H9 (cell line): Measurements from ENCODE around the gene MISP3. TPM values are rescaled to one million over a fixed set of nuclear protein-coding genes. Genes with fewer than 3 reads are reported as not detected.

Source experiments
- DNase-seq: peaks from one replicate; pipeline ENCODE4 v3.0.0-alpha.2; 2017
- H2AFZ ChIP-seq: one replicate; pipeline ENCODE4 v1.6.1; 2013; ENCODE audit warnings: mild to moderate bottlenecking, low read length, control low read depth, moderate library complexity
- H2AK5ac ChIP-seq: 2 replicates; pipeline ENCODE4 v1.6.1; 2013; ENCODE audit warnings: low read length, control low read depth, mixed read lengths; ENCODE audit not compliant: insufficient read length
- H2BK120ac ChIP-seq: one replicate; pipeline ENCODE4 v1.6.1; 2013; ENCODE audit warnings: low read depth, mild to moderate bottlenecking, low read length, control low read depth, inconsistent platforms; ENCODE audit not compliant: poor library complexity, severe bottlenecking
- H2BK12ac ChIP-seq: 2 replicates; pipeline ENCODE4 v1.6.1; 2013; ENCODE audit warnings: low read length, control low read depth, mixed read lengths, low read depth; ENCODE audit not compliant: insufficient read length
- H2BK15ac ChIP-seq: 2 replicates; pipeline ENCODE4 v1.6.1; 2013; ENCODE audit warnings: low read depth, low read length, control low read depth
- H2BK20ac ChIP-seq: one replicate; pipeline ENCODE4 v1.6.1; 2013; ENCODE audit warnings: low read depth, mild to moderate bottlenecking, low read length, control low read depth, inconsistent platforms; ENCODE audit not compliant: poor library complexity, severe bottlenecking
- H2BK5ac ChIP-seq: 2 replicates; pipeline ENCODE4 v1.6.1; 2013; ENCODE audit warnings: low read length, control low read depth, mixed read lengths; ENCODE audit not compliant: insufficient read length
- H3K14ac ChIP-seq: 2 replicates; pipeline ENCODE4 v1.6.1; 2013; ENCODE audit warnings: low read length, control low read depth; ENCODE audit not compliant: insufficient read depth
- H3K18ac ChIP-seq: 2 replicates; pipeline ENCODE4 v1.6.1; 2013; ENCODE audit warnings: low read depth, mild to moderate bottlenecking, mixed read lengths, low read length, control low read depth; ENCODE audit not compliant: insufficient read length
- H3K23ac ChIP-seq: 2 replicates; pipeline ENCODE4 v1.6.1; 2013; ENCODE audit warnings: low read length, control low read depth, mixed read lengths, low read depth; ENCODE audit not compliant: insufficient read length
- H3K23me2 ChIP-seq: 2 replicates; pipeline ENCODE4 v1.6.1; 2013; ENCODE audit warnings: low read depth, mild to moderate bottlenecking, mixed read lengths, low read length, control low read depth; ENCODE audit not compliant: insufficient read length, poor library complexity, severe bottlenecking
- H3K27ac ChIP-seq: 2 replicates; pipeline ENCODE4 v1.5.1; 2013; ENCODE audit warnings: low read length, control low read depth, mixed read lengths, low read depth; ENCODE audit not compliant: insufficient read length
- H3K27me3 ChIP-seq: 2 replicates; pipeline ENCODE4 v1.6.1; 2013; ENCODE audit warnings: low read length, control low read depth, inconsistent platforms; ENCODE audit not compliant: insufficient read depth
- H3K4ac ChIP-seq: 2 replicates; pipeline ENCODE4 v1.6.1; 2013; ENCODE audit warnings: low read depth, mild to moderate bottlenecking, control low read depth, inconsistent platforms, low read length, moderate library complexity
- H3K4me1 ChIP-seq: 2 replicates; pipeline ENCODE4 v1.6.1; 2013; ENCODE audit warnings: low read length, control low read depth, inconsistent platforms; ENCODE audit not compliant: insufficient read depth
- H3K4me2 ChIP-seq: 2 replicates; pipeline ENCODE4 v1.6.1; 2013; ENCODE audit warnings: low read length, control low read depth, mixed read lengths; ENCODE audit not compliant: insufficient read length, insufficient read depth
- H3K56ac ChIP-seq: 2 replicates; pipeline ENCODE4 v1.6.1; 2013; ENCODE audit warnings: low read depth, mild to moderate bottlenecking, mixed read lengths, low read length, control low read depth; ENCODE audit not compliant: insufficient read length
- H3K79me1 ChIP-seq: 2 replicates; pipeline ENCODE4 v1.6.1; 2013; ENCODE audit warnings: low read depth, mild to moderate bottlenecking, moderate library complexity, low read length, control low read depth, inconsistent platforms; ENCODE audit not compliant: insufficient read depth, poor library complexity, severe bottlenecking
- H3K79me2 ChIP-seq: 2 replicates; pipeline ENCODE4 v1.6.1; 2013; ENCODE audit warnings: low read length, control low read depth, inconsistent platforms; ENCODE audit not compliant: insufficient read depth
- H3K9ac ChIP-seq: 2 replicates; pipeline ENCODE4 v1.6.1; 2013; ENCODE audit warnings: low read length, control low read depth, mixed read lengths; ENCODE audit not compliant: insufficient read length; ENCODE audit errors: extremely low read depth
- H3K9me3 ChIP-seq: one replicate; pipeline ENCODE4 v1.6.1; 2013; ENCODE audit warnings: low read depth, low read length, inconsistent platforms; ENCODE audit not compliant: control insufficient read depth
- H3T11ph ChIP-seq: one replicate; pipeline ENCODE4 v1.6.1; 2013; ENCODE audit warnings: mild to moderate bottlenecking, low read length, control low read depth, inconsistent platforms
- H4K20me1 ChIP-seq: one replicate; pipeline ENCODE4 v1.6.1; 2013; ENCODE audit not compliant: control insufficient read depth, insufficient read length, insufficient read depth
- H4K5ac ChIP-seq: 2 replicates; pipeline ENCODE4 v1.6.1; 2013; ENCODE audit warnings: low read depth, mild to moderate bottlenecking, mixed read lengths, low read length, control low read depth; ENCODE audit not compliant: insufficient read length
- H4K8ac ChIP-seq: replicated peaks from 2 replicates; pipeline ENCODE4 v1.6.1; 2013; ENCODE audit warnings: low read length, control low read depth, mixed read lengths, low read depth; ENCODE audit not compliant: insufficient read length
- H4K91ac ChIP-seq: 2 replicates; pipeline ENCODE4 v1.6.1; 2013; ENCODE audit warnings: low read depth, mild to moderate bottlenecking, moderate library complexity, mixed read lengths, low read length, control low read depth; ENCODE audit not compliant: insufficient read length
- H3K27ac Mint-ChIP-seq, 3 experiments: 2 replicates in 2 of 3; 3 replicates in 1 of 3; pipeline ENCODE4 v1.8.0; 2020 to 2021; ENCODE audit warnings: mixed read lengths in 3 of 3, mild to moderate bottlenecking in 1 of 3, moderate library complexity in 1 of 3
- H3K27me3 Mint-ChIP-seq: 2 replicates; pipeline ENCODE4 v1.8.0; 2021; ENCODE audit warnings: low read depth, mild to moderate bottlenecking, moderate library complexity, mixed read lengths
- H3K36me3 Mint-ChIP-seq, 3 experiments: 2 replicates in 2 of 3; 3 replicates in 1 of 3; pipeline ENCODE4 v1.8.0; 2020 to 2021; ENCODE audit warnings: low read depth in 3 of 3, mixed read lengths in 3 of 3; ENCODE audit not compliant: insufficient read depth in 1 of 3
- H3K4me1 Mint-ChIP-seq, 2 experiments: 2 replicates each; pipeline ENCODE4 v1.8.0; 2020; ENCODE audit warnings: mixed read lengths in 2 of 2
- H3K4me3 Mint-ChIP-seq, 2 experiments: 2 replicates in 1 of 2; 3 replicates in 1 of 2; pipeline ENCODE4 v1.8.0; 2020 to 2021; ENCODE audit warnings: mild to moderate bottlenecking in 2 of 2, mixed read lengths in 2 of 2, moderate library complexity in 1 of 2
- H3K9me3 Mint-ChIP-seq, 2 experiments: 2 replicates in 1 of 2; 3 replicates in 1 of 2; pipeline ENCODE4 v1.8.0; 2020; ENCODE audit warnings: mild to moderate bottlenecking in 2 of 2, mixed read lengths in 2 of 2, moderate library complexity in 1 of 2
- WGBS: extraction: QIAGEN DNeasy Blood & Tissue Kit; methylation state at CpG from one replicate; pipeline ENCODE4 v1.1.7; 2013; ENCODE audit warnings: missing lambda C conversion rate, low lambda C conversion rate, mixed read lengths; ENCODE audit not compliant: insufficient read length; ENCODE audit errors: extremely low coverage; 5-methylcytosine and 5-hydroxymethylcytosine counted together
- total RNA-seq: library from RNA; stranded (reverse); gene quantifications from 2 replicates; pipeline ENCODE4 v1.2.1, GENCODE V29; 2021
- TF ChIP-seq, protein P1 (sequence below): fragments of 200-600 bp; sonication (generic); conservative IDR thresholded peaks from 3 replicates; pipeline ENCODE4 v1.8.0; 2021; ENCODE audit warnings: antibody characterized with exemption, mild to moderate bottlenecking

The MISP3 gene
- total RNA-seq, 1 experiment from 2014 or later, result 0.26 TPM

DNA sequence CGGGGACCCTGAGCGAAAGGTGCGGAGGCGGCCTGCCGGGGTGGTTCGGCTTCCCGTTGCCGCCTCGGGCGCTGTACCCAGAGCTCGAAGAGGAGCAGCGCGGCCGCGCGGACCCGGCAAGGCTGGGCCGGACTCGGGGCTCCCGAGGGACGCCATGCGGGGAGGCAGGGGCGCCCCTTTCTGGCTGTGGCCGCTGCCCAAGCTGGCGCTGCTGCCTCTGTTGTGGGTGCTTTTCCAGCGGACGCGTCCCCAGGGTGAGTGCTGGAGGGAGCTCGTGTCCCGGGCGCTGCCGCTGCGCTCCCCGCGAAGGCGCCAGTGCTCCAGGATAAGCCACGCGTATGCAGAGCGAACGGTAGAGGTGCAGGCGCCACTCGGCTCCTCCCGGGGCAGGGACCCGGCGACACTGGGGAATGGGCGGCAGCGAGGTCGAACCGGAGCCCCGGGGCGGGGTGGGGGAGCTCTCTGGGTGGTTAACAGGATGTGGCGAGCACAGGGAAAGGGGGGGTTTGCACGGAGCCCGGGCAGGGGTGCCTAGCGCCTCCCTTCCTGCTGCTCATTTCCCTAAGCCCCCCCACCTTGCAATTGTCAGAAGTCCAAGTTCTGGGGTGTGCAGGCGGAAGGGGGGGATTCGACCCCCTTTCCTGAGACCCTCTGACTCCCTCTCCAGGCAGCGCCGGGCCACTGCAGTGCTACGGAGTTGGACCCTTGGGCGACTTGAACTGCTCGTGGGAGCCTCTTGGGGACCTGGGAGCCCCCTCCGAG, 40.7 kb upstream of the MISP3 start, which contains the start of gene IL27RA:
Gene IL27RA, plus strand, starts transcription at position 44 of the 762 bp plus-strand sequence. Its CDS starts 111 bp downstream, at position 155.
- H3K27me3 ChIP-seq, result no peaks in the 10 kb centered on the region
- peak within 1 kb of the TSS; percentile 52 for H3K18ac ChIP-seq
- H3K4me2 ChIP-seq, result peak within 1 kb of the TSS; percentile 67
- no peak within 1 kb of the TSS for H4K8ac ChIP-seq
- Mint-ChIP-seq H3K4me1 (peaks cover 4 to 13% of the 10 kb centered on the region in 2 experiments; a peak in 3 of 4 replicates), H3K27me3 (peaks cover 24% of the 10 kb centered on the region), H3K4me3 (peak within 1 kb of the TSS; percentile 76 to 88), H3K9me3 (no peaks in the 10 kb centered on the region), H3K36me3 (no peaks in the 10 kb centered on the region; a peak in 1 of 7 replicates), H3K27ac (no peak within 1 kb of the TSS; a peak in 1 of 7 replicates)
- H4K20me1 ChIP-seq, result no peaks in the 10 kb centered on the region
- no peak within 1 kb of the TSS for H2BK12ac ChIP-seq
- no peak within 1 kb of the TSS for H2BK15ac ChIP-seq
- no peak within 1 kb of the TSS for H4K91ac ChIP-seq
- no peaks in the 10 kb centered on the region for H3K79me1 ChIP-seq
- H4K5ac ChIP-seq, result no peak within 1 kb of the TSS
- H3K56ac ChIP-seq, result no peak within 1 kb of the TSS
- H2BK5ac ChIP-seq, result no peak within 1 kb of the TSS
- no peak within 1 kb of the TSS for H3K27ac ChIP-seq
- H3K9me3 ChIP-seq, result no peaks in the 10 kb centered on the region
- H3K4ac ChIP-seq, result no peak within 1 kb of the TSS
- peak within 1 kb of the TSS; percentile 32 for H3K9ac ChIP-seq
- peak within 1 kb of the TSS; percentile 42 for H3K14ac ChIP-seq
- no peak within 1 kb of the TSS for H3T11ph ChIP-seq
- H3K23ac ChIP-seq, result no peak within 1 kb of the TSS
- H3K23me2 ChIP-seq, result peaks cover 13% of the 10 kb centered on the region
- no peaks in the 10 kb centered on the region for H3K4me1 ChIP-seq
- H2AFZ ChIP-seq, result no peak within 1 kb of the TSS
- H2AK5ac ChIP-seq, result no peak within 1 kb of the TSS
- no CpG with 5 or more reads among the region's 63 CpGs for WGBS
- DNase-seq, result peak; percentile 77
- no peaks in the 10 kb centered on the region for H3K79me2 ChIP-seq
- H2BK20ac ChIP-seq, result no peak within 1 kb of the TSS
- TF ChIP-seq, protein P1, sequence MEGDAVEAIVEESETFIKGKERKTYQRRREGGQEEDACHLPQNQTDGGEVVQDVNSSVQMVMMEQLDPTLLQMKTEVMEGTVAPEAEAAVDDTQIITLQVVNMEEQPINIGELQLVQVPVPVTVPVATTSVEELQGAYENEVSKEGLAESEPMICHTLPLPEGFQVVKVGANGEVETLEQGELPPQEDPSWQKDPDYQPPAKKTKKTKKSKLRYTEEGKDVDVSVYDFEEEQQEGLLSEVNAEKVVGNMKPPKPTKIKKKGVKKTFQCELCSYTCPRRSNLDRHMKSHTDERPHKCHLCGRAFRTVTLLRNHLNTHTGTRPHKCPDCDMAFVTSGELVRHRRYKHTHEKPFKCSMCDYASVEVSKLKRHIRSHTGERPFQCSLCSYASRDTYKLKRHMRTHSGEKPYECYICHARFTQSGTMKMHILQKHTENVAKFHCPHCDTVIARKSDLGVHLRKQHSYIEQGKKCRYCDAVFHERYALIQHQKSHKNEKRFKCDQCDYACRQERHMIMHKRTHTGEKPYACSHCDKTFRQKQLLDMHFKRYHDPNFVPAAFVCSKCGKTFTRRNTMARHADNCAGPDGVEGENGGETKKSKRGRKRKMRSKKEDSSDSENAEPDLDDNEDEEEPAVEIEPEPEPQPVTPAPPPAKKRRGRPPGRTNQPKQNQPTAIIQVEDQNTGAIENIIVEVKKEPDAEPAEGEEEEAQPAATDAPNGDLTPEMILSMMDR, result peak; percentile 74
- no peak within 1 kb of the TSS for H2BK120ac ChIP-seq
